Tibial nerve (tissue), 4 donors: ENCODE results near the gene NDUFA9.

ENCODE experiments used
- EP300 ChIP-seq, 2 donors: sonication (generic); formaldehyde crosslinking; IDR thresholded peaks; one replicate each; pipeline ENCODE4 v1.6.1; 2017; ENCODE audit warnings: antibody characterized with exemption in 2 of 2, mild to moderate bottlenecking in 1 of 2
- POLR2A ChIP-seq, 2 donors: fragments of 450-650 bp; IDR thresholded peaks; one replicate each; pipeline ENCODE4 v1.6.1; 2017; ENCODE audit warnings: antibody characterized with exemption in 2 of 2, mild to moderate bottlenecking in 2 of 2, moderate library complexity in 2 of 2
- TF ChIP-seq, protein P1 (sequence below), 5 experiments: fragments of 200-600 bp in 3 of 5; fragments of 450-650 bp in 2 of 5; sonication (generic) in 3 of 5; IDR thresholded peaks; one replicate each; pipeline ENCODE4 v1.5.1; 2016 to 2019; ENCODE audit warnings: antibody characterized with exemption in 5 of 5, mild to moderate bottlenecking in 3 of 5, moderate library complexity in 2 of 5

- TF ChIP-seq EP300 (IDR thresholded peaks at IDR 0.05), result no peak
- TF ChIP-seq, protein P1, sequence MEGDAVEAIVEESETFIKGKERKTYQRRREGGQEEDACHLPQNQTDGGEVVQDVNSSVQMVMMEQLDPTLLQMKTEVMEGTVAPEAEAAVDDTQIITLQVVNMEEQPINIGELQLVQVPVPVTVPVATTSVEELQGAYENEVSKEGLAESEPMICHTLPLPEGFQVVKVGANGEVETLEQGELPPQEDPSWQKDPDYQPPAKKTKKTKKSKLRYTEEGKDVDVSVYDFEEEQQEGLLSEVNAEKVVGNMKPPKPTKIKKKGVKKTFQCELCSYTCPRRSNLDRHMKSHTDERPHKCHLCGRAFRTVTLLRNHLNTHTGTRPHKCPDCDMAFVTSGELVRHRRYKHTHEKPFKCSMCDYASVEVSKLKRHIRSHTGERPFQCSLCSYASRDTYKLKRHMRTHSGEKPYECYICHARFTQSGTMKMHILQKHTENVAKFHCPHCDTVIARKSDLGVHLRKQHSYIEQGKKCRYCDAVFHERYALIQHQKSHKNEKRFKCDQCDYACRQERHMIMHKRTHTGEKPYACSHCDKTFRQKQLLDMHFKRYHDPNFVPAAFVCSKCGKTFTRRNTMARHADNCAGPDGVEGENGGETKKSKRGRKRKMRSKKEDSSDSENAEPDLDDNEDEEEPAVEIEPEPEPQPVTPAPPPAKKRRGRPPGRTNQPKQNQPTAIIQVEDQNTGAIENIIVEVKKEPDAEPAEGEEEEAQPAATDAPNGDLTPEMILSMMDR (IDR thresholded peaks at IDR 0.05), result no peak
- no peak for TF ChIP-seq POLR2A (IDR thresholded peaks at IDR 0.05)
Measured at GRCh38 chr12:4607056-4607455, 41.9 kb upstream of the NDUFA9 start.
